GM21529 (cell line): ENCODE results near the gene NSMCE3.

ENCODE experiments used
- ATAC-seq: cut with Tn5 transposase; IDR thresholded peaks from one replicate; pipeline ENCODE4 v1.9.1; 2021; ENCODE audit not compliant: unreplicated experiment

The NSMCE3 gene

GRCh38 chr15:29269485-29270168 lies at the start of gene NSMCE3:
Gene NSMCE3, minus strand, starts transcription at chr15:29269822. Its CDS starts 117 bp downstream, at chr15:29269705.
- peak; percentile 86 for ATAC-seq

GRCh38 chr15:29316422-29316821 lies 46.8 kb upstream of the NSMCE3 start:
- no peak for ATAC-seq

GRCh38 chr15:29312387-29312786 lies 42.8 kb upstream of the NSMCE3 start:
- ATAC-seq = no peak

GRCh38 chr15:29311696-29312095 lies 42.1 kb upstream of the NSMCE3 start:
- ATAC-seq = no peak

GRCh38 chr15:29309139-29309538 lies 39.5 kb upstream of the NSMCE3 start:
- peak; percentile 62 for ATAC-seq

GRCh38 chr15:29308299-29308698 lies 38.7 kb upstream of the NSMCE3 start:
- no peak for ATAC-seq

GRCh38 chr15:29305556-29305955 lies 35.9 kb upstream of the NSMCE3 start:
- no peak for ATAC-seq

GRCh38 chr15:29302871-29303270 lies 33.2 kb upstream of the NSMCE3 start:
- no peak for ATAC-seq

- ATAC-seq = no peak
Measured at GRCh38 chr15:29299784-29300183, 30.2 kb upstream of the NSMCE3 start.

- no peak for ATAC-seq
Measured at GRCh38 chr15:29299331-29299730, 29.7 kb upstream of the NSMCE3 start.

GRCh38 chr15:29294732-29295325 lies 25.2 kb upstream of the NSMCE3 start:
- no peak for ATAC-seq

- no peak for ATAC-seq
Measured at GRCh38 chr15:29291067-29291845, 21.6 kb upstream of the NSMCE3 start.

- no peak for ATAC-seq
Measured at GRCh38 chr15:29289173-29289572, 19.6 kb upstream of the NSMCE3 start.

- no peak for ATAC-seq
Measured at GRCh38 chr15:29285386-29285785, 15.8 kb upstream of the NSMCE3 start.

- ATAC-seq = no peak
Measured at GRCh38 chr15:29283381-29283780, 13.8 kb upstream of the NSMCE3 start.

GRCh38 chr15:29280514-29280913 lies 10.9 kb upstream of the NSMCE3 start:
- ATAC-seq = no peak

- ATAC-seq = no peak
Measured at GRCh38 chr15:29278436-29279105, 8.9 kb upstream of the NSMCE3 start.

GRCh38 chr15:29276366-29276765 lies 6.7 kb upstream of the NSMCE3 start:
- no peak for ATAC-seq

GRCh38 chr15:29275855-29276254 lies 6.2 kb upstream of the NSMCE3 start:
- ATAC-seq = no peak

GRCh38 chr15:29274946-29275345 lies 5.3 kb upstream of the NSMCE3 start:
- no peak for ATAC-seq

- ATAC-seq = no peak
Measured at GRCh38 chr15:29272219-29272618, 2.6 kb upstream of the NSMCE3 start.
